Lower leg skin (tissue), 3 donors: ENCODE measurements around the gene ZNF367.

Experiments
- POLR2A ChIP-seq, 2 donors: fragments of 450-650 bp; IDR thresholded peaks; one replicate each; pipeline ENCODE4 v1.6.1; 2016 to 2017; ENCODE audit warnings: antibody characterized with exemption in 2 of 2, mild to moderate bottlenecking in 1 of 2, moderate library complexity in 1 of 2
- TF ChIP-seq, protein P1 (sequence below), 3 donors: fragments of 450-650 bp; IDR thresholded peaks; one replicate each; pipeline ENCODE4 v1.5.1; 2016; ENCODE audit warnings: antibody characterized with exemption in 3 of 3, mild to moderate bottlenecking in 3 of 3, moderate library complexity in 2 of 3

DNA sequence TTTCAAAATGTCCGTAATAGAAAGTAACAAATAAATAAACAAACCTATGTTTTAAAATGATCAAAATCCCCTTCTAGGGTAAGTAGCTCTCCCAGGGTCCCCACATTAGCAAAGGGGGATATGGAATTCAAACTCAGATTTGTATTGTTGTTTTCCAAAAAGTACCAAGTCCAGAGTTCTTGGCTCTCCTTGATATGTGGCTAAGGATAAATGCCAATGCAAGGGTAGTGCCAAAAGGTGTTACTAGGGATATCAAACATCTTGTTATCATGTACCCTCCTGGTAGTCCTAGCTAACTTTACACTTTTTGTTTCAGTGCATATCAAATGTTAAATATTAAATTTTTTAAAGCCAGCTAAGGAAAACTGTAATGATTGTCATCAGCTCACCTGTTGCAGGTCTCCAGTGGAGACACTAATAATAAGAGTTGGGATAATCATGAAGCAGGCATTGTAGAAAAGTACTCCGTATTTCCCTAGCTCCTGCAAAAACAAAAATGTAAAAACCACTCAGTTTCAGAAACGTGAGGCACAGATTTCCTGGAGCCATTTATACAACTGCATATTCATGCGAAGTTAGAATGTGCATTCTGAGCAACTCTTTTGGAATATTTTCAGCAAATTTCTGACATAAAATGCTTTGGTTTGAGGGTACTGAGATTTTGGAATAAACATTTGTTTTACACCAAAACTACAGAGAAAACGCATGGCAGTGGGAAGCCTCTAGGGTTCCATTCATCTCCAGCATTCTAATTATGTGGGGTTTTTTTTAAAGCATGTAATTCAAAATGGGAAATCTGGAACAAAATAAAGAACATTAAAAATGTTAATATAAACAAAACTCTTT is 74.4 kb downstream of the ZNF367 start:
- no peak for TF ChIP-seq POLR2A (IDR thresholded peaks at IDR 0.05)
- TF ChIP-seq, protein P1, sequence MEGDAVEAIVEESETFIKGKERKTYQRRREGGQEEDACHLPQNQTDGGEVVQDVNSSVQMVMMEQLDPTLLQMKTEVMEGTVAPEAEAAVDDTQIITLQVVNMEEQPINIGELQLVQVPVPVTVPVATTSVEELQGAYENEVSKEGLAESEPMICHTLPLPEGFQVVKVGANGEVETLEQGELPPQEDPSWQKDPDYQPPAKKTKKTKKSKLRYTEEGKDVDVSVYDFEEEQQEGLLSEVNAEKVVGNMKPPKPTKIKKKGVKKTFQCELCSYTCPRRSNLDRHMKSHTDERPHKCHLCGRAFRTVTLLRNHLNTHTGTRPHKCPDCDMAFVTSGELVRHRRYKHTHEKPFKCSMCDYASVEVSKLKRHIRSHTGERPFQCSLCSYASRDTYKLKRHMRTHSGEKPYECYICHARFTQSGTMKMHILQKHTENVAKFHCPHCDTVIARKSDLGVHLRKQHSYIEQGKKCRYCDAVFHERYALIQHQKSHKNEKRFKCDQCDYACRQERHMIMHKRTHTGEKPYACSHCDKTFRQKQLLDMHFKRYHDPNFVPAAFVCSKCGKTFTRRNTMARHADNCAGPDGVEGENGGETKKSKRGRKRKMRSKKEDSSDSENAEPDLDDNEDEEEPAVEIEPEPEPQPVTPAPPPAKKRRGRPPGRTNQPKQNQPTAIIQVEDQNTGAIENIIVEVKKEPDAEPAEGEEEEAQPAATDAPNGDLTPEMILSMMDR (IDR thresholded peaks at IDR 0.05) = no peak
